GM18951 (cell line): ENCODE results near the gene GAB2.
"Not testable (repeated sequence)": the region's sequence is repeated elsewhere in the genome, so short reads cannot be mapped to it uniquely, and the experiment has no call there.

Experiments
- POLR2A ChIP-seq: IDR thresholded peaks from 4 replicates; pipeline ENCODE4 v1.6.1; 2011; ENCODE audit warnings: mild to moderate bottlenecking; ENCODE audit not compliant: insufficient read length, insufficient read depth; ENCODE audit errors: extremely low read depth
- in situ Hi-C: fragments of 300-500 bp; cut with MboI; formaldehyde crosslinking; loops from one replicate; pipeline ENCODE4 v1.12.0; 2022; ENCODE audit warnings: low sequenced_read_pairs, mixed read lengths, inconsistent platforms; ENCODE audit not compliant: unreplicated experiment

Gene GAB2

GRCh38 chr11:78364128-78364751, 53.4 kb downstream of the GAB2 start:
- in situ Hi-C loops: no loop called here
- TF ChIP-seq POLR2A: no peak

GRCh38 chr11:78363024-78363619, 54.5 kb downstream of the GAB2 start:
- TF ChIP-seq POLR2A: no peak
- in situ Hi-C loops: no loop called here

GRCh38 chr11:78361228-78361627, 56.4 kb downstream of the GAB2 start:
- no peak for TF ChIP-seq POLR2A
- in situ Hi-C loops: no loop called here

- no peak for TF ChIP-seq POLR2A
- in situ Hi-C loops: no loop called here
Observed at GRCh38 chr11:78359921-78360320, 57.7 kb downstream of the GAB2 start.

GRCh38 chr11:78357924-78358323, 59.7 kb downstream of the GAB2 start:
- in situ Hi-C loops: not testable (repeated sequence)

GRCh38 chr11:78357425-78357824, 60.2 kb downstream of the GAB2 start:
- in situ Hi-C loops: not testable (repeated sequence)

GRCh38 chr11:78355742-78356141, 61.9 kb downstream of the GAB2 start:
- in situ Hi-C loops: not testable (repeated sequence)

- TF ChIP-seq POLR2A: no peak
- in situ Hi-C loops: no loop called here
Observed at GRCh38 chr11:78355309-78355705, 62.3 kb downstream of the GAB2 start.

- in situ Hi-C loops: no loop called here
- no peak for TF ChIP-seq POLR2A
Observed at GRCh38 chr11:78354408-78355308, 63.0 kb downstream of the GAB2 start.

- TF ChIP-seq POLR2A: no peak
- in situ Hi-C loops: no loop called here
Observed at GRCh38 chr11:78351979-78352841, 65.4 kb downstream of the GAB2 start.

- in situ Hi-C loops: no loop called here
- no peak for TF ChIP-seq POLR2A
Observed at GRCh38 chr11:78351193-78351592, 66.4 kb downstream of the GAB2 start.

- in situ Hi-C loops: no loop called here
Observed at GRCh38 chr11:78350646-78351165, 66.9 kb downstream of the GAB2 start.

GRCh38 chr11:78350091-78350645, 67.5 kb downstream of the GAB2 start:
- in situ Hi-C loops: no loop called here
- no peak for TF ChIP-seq POLR2A

More at GRCh38 chr11:78350646-78351165, 66.9 kb downstream of the GAB2 start:
- no peak for TF ChIP-seq POLR2A
